ENCODE results near the gene TRAFD1.
"Not testable (repeated sequence)": the region's sequence is repeated elsewhere in the genome, so short reads cannot be mapped to it uniquely, and the experiment has no call there.

TRAFD1 gene

GRCh38 chr12:112125250-112125999, at the start of gene TRAFD1:
Gene TRAFD1 (plus strand): TSS chr12:112125560. CDS start chr12:112130523, 4,963 bp downstream.
- DNase-seq (ENCODE audit: low spot score), result peak; percentile 100

- DNase-seq (ENCODE audit: low spot score), result no peak
Measured at GRCh38 chr12:112087055-112087850, 38.1 kb upstream of the TRAFD1 start.

- no peak for DNase-seq (ENCODE audit: low spot score)
Measured at GRCh38 chr12:112087851-112088250, 37.5 kb upstream of the TRAFD1 start.

- DNase-seq (ENCODE audit: low spot score), result no peak
Measured at GRCh38 chr12:112091563-112091962, 33.8 kb upstream of the TRAFD1 start.

GRCh38 chr12:112096070-112096469, 29.3 kb upstream of the TRAFD1 start:
- no peak for DNase-seq (ENCODE audit: low spot score)

- DNase-seq (ENCODE audit: low spot score), result no peak
Measured at GRCh38 chr12:112096667-112097066, 28.7 kb upstream of the TRAFD1 start.

- no peak for DNase-seq (ENCODE audit: low spot score)
Measured at GRCh38 chr12:112097641-112098040, 27.7 kb upstream of the TRAFD1 start.

GRCh38 chr12:112100500-112100899, 24.9 kb upstream of the TRAFD1 start:
- not testable (repeated sequence) for DNase-seq (ENCODE audit: low spot score)

GRCh38 chr12:112102127-112102526, 23.2 kb upstream of the TRAFD1 start:
- DNase-seq (ENCODE audit: low spot score), result no peak

- not testable (repeated sequence) for DNase-seq (ENCODE audit: low spot score)
Measured at GRCh38 chr12:112102746-112103145, 22.6 kb upstream of the TRAFD1 start.

- no peak for DNase-seq (ENCODE audit: low spot score)
Measured at GRCh38 chr12:112103758-112104503, 21.4 kb upstream of the TRAFD1 start.

GRCh38 chr12:112105891-112106290, 19.5 kb upstream of the TRAFD1 start:
- DNase-seq (ENCODE audit: low spot score), result no peak

GRCh38 chr12:112107306-112108201, 17.8 kb upstream of the TRAFD1 start:
- DNase-seq (ENCODE audit: low spot score), result no peak

GRCh38 chr12:112108202-112109079, 16.9 kb upstream of the TRAFD1 start, which contains the start of gene NAA25:
Gene NAA25 (minus strand): TSS chr12:112108783. CDS start chr12:112108773, 10 bp downstream.
- DNase-seq (ENCODE audit: low spot score), result peak; percentile 96

- DNase-seq (ENCODE audit: low spot score), result peak; percentile 21
Measured at GRCh38 chr12:112110787-112111662, 14.3 kb upstream of the TRAFD1 start.

GRCh38 chr12:112111931-112112330, 13.4 kb upstream of the TRAFD1 start:
- DNase-seq (ENCODE audit: low spot score), result peak; percentile 24

GRCh38 chr12:112112409-112113133, 12.8 kb upstream of the TRAFD1 start:
- no peak for DNase-seq (ENCODE audit: low spot score)

- no peak for DNase-seq (ENCODE audit: low spot score)
Measured at GRCh38 chr12:112115259-112116045, 9.9 kb upstream of the TRAFD1 start.
